Upper lobe of left lung (tissue), 4 donors: Measurements from ENCODE around the gene PIGO.

Experiments
- CTCF ChIP-seq, 6 experiments: fragments of 450-650 bp in 4 of 6; fragments of 200-600 bp in 2 of 6; sonication (generic) in 2 of 6; IDR thresholded peaks; one replicate each; pipeline ENCODE4 v1.5.1; 2016 to 2019; ENCODE audit warnings: antibody characterized with exemption in 6 of 6
- POLR2AphosphoS5 ChIP-seq, 2 donors: sonication (generic); formaldehyde crosslinking; IDR thresholded peaks; one replicate each; pipeline ENCODE4 v1.5.1; 2017; ENCODE audit warnings: antibody characterized with exemption in 2 of 2

GRCh38 chr9:35102465-35102768 lies 6.0 kb upstream of the PIGO start:
- TF ChIP-seq POLR2AphosphoS5 (IDR thresholded peaks at IDR 0.05) (no peak), CTCF (IDR thresholded peaks at IDR 0.05) (no peak)
